Mucosa of gallbladder (tissue), 1 donor: ENCODE measurements around the gene TMEM43. TPM values are rescaled to one million over a fixed set of nuclear protein-coding genes. Genes with fewer than 3 reads are reported as not detected.

Source experiments
- DNase-seq: peaks from one replicate; pipeline ENCODE4 v3.0.0-alpha.2; 2020; ENCODE audit warnings: low spot score
- total RNA-seq: library from RNA; stranded (reverse); gene quantifications from one replicate; pipeline ENCODE4 v1.2.1, GENCODE V29; 2021
- donor health status: DM: no; HTN: no; CAD: no.

TMEM43 gene
- total RNA-seq, 1 donor from 2014 or later: 51.2 TPM

- DNase-seq: no peak
These were observed 25.8 kb downstream of the TMEM43 start for GRCh38 chr3:14150491-14151230.

- no peak for DNase-seq
These were observed 26.7 kb downstream of the TMEM43 start for GRCh38 chr3:14151471-14152083.

- DNase-seq: no peak
These were observed 27.5 kb downstream of the TMEM43 start for GRCh38 chr3:14152233-14152962.

GRCh38 chr3:14152963-14153355 lies 28.1 kb downstream of the TMEM43 start:
- DNase-seq: no peak

- no peak for DNase-seq
These were observed 28.8 kb downstream of the TMEM43 start for GRCh38 chr3:14153663-14154062.

GRCh38 chr3:14154276-14154675 lies 29.4 kb downstream of the TMEM43 start:
- no peak for DNase-seq

GRCh38 chr3:14154895-14155440 lies 30.1 kb downstream of the TMEM43 start:
- DNase-seq: no peak

- DNase-seq: no peak
These were observed 31.3 kb downstream of the TMEM43 start for GRCh38 chr3:14156201-14156600.

GRCh38 chr3:14156843-14157561 lies 32.1 kb downstream of the TMEM43 start:
- no peak for DNase-seq

- no peak for DNase-seq
These were observed 33.1 kb downstream of the TMEM43 start for GRCh38 chr3:14157951-14158350.

GRCh38 chr3:14158370-14158769 lies 33.5 kb downstream of the TMEM43 start:
- no peak for DNase-seq

GRCh38 chr3:14159426-14159825 lies 34.6 kb downstream of the TMEM43 start:
- no peak for DNase-seq

- DNase-seq: no peak
These were observed 36.4 kb downstream of the TMEM43 start for GRCh38 chr3:14161282-14161681.

GRCh38 chr3:14162178-14162577 lies 37.3 kb downstream of the TMEM43 start:
- no peak for DNase-seq

GRCh38 chr3:14166877-14167603 lies 42.2 kb downstream of the TMEM43 start:
- DNase-seq: no peak

GRCh38 chr3:14169435-14169834 lies 44.6 kb downstream of the TMEM43 start:
- DNase-seq: no peak

- no peak for DNase-seq
These were observed 45.0 kb downstream of the TMEM43 start for GRCh38 chr3:14169871-14170270.

- DNase-seq: no peak
These were observed 45.8 kb downstream of the TMEM43 start for GRCh38 chr3:14170531-14171159.

- DNase-seq: no peak
These were observed 47.6 kb downstream of the TMEM43 start for GRCh38 chr3:14172496-14172895.

- DNase-seq: no peak
These were observed 49.6 kb downstream of the TMEM43 start for GRCh38 chr3:14174483-14174882.
